T-helper 2 cell treated with Interferon-gamma antibody and Interleukin-4, amounts not matched to agents 100 ng/mL and 5 ng/mL, for 36 hours (primary cell): ENCODE results near the gene MAGI3. TPM values are rescaled to one million over a fixed set of nuclear protein-coding genes. Genes with fewer than 3 reads are reported as not detected.
"Not testable (repeated sequence)": the region's sequence is repeated elsewhere in the genome, so short reads cannot be mapped to it uniquely, and the experiment has no call there.

ENCODE experiments used
- intact Hi-C: fragments of 100-400 bp; cut with micrococcal nuclease; formaldehyde crosslinking; loops from one replicate; pipeline ENCODE4 v1.15.1; 2023
- total RNA-seq: library from RNA; stranded (reverse); gene quantifications from 2 replicates; pipeline ENCODE4 v1.2.3, GENCODE V29; 2022

The MAGI3 gene
- total RNA-seq, 1 donor from 2014 or later = 5.9 TPM

DNA sequence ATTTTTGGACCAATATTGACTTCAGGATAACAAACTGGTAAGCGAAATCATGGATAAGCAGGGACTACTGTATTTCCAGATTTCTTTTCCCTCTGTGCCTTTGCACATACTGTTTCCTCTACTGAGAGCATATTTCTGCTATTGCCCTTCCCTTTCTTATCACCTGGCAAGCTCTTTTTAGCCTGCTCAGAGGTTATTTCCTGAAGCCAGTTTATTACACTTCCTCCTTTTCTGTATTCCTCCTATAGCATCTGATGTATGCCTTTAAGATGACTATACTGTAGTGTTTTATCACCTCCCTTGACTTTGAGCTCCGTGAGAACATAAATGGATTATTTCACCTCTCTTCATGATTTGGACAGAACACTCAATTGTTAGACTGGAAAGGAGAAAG lies 49.0 kb downstream of the MAGI3 start:
- intact Hi-C loops = no loop called here

DNA sequence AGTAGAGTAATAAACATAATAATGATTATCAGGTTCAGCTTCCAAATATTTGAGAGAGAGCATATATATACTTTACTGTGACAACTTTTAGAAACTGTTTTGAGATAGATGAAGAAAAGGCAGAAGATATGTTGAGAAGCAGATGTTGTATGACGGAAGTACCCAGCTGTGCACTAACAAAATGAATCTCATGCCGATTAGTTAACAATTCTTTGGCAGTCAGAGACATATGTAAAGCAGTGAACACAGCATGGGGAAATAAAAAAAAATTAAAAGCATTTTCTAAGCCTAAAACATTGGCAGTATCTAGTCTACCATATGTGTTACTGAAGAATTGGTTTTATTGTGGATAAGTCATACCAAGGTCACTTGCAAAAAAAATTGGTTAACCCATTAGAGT lies 51.8 kb downstream of the MAGI3 start:
- intact Hi-C loops = no loop called here

DNA sequence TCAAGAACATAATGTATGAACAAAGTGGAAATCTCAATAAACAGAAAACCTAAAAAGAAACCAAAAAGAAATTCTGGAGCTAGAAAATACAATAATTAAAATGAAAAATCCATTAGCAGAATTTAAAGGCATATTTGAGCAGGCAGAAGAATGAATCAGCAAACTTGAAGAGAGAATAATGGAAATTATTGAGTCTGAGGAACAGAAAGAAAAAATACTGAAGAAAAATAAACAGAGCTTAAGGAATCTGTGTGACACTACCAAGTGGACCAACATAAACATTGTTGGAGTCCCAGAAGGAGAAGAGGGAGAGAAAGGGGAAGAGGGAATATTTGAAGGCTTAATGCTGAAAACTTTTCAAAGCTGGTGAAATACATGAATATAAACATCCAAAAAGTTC lies 54.5 kb downstream of the MAGI3 start:
- intact Hi-C loops = no loop called here

DNA sequence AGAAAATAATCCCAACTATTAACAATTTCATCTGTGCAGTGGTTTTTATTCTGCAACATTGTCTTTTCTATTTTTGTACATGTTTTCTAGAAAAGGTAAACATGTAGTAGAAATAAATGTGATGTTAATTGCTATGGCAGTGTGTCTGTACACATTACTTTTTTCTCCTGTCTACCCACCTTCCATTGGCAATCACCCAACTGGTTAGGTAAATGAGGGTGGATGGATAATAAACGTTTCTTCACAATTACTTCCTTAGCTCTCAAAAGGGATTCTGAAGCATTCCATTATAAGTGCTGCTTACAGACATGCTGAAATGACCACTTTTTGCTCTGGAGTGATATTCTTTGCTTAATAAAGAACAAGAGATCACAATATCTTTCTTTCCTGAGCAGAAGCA lies 61.4 kb downstream of the MAGI3 start:
- intact Hi-C loops = loop anchor here (2.0 kb wide), 1 partner anchor 311 kb away; no protein-coding TSS in a partner anchor

DNA sequence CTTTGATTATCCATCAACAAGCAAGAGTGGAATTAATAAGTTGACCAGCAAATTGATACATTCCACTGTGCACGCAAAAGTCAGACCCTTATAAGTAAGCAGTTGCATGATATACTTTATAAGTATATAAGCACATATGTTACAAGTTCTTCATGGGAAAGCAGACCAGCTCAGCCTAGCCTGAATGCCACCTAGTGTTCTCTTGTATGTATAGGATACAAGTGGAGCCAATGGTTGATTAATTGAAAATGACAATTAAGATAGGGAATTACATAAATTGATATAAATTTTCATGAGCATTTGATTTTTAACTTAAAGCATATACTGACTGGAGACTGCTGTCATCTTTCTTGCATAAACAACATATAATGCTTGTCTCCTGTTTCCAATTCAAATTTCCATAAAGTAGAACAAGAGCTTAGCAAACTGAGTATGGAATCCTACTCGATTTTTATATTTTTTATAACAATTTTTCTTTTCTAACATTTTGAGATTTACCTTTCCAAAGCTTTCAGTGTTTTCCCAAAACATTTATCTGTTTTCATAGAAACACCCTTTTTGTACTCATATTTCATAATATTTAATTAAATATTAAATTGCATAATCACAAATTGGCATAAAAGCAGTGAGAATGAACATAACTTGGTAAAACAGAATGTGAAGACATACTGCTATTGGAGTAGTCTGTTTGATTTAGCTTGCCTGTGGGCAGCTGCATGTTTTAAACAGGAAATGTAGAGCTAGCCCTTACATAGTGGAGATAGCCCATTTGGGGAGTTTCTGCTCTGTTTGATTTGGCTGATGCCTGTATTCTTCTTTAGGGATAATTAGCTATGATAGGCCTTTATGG lies 62.8 kb downstream of the MAGI3 start:
- intact Hi-C loops = loop anchor here (2.0 kb wide), 1 partner anchor 312 kb away; no protein-coding TSS in a partner anchor

DNA sequence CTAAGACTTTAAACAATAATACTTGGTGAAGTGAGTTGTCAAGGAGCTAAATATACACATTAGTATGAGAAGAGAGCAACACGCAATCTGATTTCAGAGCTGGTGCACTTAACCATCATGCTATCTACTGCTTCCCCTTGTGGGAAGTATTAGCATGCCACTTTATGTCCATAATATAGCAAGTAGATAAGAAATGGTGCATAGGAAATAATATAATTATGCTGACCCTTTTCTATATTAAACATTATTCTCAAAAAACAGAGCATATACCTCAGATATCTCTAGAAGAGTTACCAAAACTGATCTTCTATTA lies 63.4 kb downstream of the MAGI3 start:
- intact Hi-C loops = loop anchor here (2.0 kb wide), 1 partner anchor 313 kb away; no protein-coding TSS in a partner anchor

DNA sequence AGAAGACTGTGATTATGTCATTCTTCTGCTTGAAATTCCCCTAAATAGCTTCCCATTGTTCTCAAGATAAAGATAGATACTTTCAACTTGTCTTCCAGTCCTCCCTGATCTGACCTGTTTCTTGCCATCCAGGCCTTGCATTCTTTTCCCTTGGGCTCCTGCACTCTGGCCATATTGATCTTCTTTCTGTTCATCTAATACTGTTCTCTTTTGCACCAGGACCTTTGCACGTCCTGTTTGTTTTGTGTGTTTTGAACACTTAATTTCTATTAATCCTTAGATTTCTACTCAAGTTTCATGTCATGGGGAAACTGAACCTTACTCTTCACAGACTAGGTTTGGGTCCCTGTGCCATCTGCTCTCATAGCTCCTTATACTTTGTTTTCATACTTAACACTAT lies 65.1 kb downstream of the MAGI3 start:
- intact Hi-C loops = no loop called here

DNA sequence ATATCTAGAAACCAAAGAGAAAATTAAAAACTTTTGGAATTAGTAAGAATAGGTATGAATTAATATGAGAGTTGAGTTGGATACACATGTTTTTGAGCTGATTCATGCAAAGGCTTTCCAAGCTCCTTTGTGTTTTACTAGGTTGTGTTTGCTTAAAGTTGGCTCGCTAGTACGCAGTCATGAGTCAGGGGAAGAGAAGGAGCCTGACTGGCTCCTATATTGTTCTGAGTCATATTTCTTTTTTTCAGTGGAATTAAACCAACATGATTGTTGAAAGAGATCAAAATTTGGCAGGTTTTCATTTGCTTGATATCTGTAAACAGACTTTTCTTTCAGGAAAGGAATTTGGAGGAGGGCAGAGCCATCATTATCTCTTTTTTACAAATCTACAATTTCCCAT lies 66.7 kb downstream of the MAGI3 start:
- intact Hi-C loops = no loop called here

DNA sequence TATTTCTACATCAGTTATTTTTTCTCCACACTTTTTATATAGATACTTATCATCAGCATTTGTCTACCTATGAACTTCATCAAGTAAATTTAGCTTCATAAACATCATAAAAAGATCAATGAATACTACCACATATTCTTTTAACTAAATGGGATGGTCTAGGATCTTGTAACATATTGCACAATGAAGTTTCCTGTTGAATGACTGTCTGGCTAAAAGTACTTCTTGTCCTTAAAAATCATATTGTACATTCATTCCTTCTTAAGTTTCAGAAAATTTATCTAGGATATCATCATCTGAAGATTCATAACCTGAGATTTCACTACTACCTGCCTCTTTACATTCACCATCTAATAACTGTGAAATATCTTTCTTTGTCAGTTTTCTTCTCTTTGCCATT lies 69.0 kb downstream of the MAGI3 start:
- intact Hi-C loops = no loop called here

DNA sequence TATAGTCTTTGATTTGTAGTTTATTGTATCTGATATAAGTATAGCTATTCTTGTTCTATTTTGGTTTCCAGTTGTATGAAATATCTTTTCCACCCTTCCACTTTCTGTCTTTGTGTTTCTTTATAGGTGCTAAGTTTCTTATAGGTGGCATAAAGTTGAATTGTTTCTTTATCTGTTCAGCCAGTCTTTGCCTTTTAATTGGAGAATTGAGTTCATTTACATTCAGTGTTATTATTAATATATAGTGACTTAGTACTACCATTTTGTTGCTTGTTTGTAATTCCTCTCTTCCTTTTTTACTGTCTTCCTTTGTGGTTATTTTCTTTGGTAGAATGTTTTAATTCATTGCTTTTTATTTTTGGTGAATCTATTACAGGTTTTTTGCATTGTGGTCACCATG lies 77.7 kb downstream of the MAGI3 start:
- intact Hi-C loops = no loop called here

DNA sequence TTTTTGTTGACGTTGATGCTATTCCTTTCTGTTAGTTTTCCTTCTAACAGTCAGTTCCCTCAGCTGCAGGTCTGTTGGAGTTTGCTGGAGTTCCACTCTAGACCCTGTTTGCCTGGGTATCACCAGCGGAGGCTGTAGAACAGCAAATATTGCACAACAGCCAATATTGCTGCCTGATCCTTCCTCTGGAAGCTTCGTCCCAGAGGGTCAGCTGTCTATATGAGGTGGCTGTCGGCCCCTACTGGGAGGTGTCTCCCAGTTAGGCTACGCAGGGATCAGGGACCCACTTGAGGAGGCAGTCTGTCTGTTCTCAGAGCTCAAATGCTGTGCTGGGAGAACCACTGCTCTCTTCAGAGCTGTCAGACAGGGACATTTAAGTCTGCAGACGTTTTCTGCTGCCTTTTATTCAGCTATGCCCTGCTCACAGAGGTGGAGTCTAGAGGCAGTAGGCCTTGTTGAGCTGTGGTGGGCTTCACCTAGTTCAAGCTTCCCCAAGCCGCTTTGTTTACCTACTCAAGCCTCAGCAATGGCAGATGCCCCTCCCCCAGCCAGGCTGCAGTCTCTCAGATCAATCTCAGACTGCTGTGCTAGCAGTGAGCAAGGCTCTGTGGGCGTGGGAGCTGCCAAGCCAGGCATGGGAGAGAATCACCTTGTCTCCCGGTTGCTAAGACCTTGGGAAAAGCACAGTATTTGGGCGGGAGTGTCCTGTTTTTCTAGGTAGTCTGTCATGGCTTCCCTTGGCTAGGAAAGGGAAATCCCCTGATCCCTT lies 88.3 kb downstream of the MAGI3 start:
- intact Hi-C loops = not testable (repeated sequence)

DNA sequence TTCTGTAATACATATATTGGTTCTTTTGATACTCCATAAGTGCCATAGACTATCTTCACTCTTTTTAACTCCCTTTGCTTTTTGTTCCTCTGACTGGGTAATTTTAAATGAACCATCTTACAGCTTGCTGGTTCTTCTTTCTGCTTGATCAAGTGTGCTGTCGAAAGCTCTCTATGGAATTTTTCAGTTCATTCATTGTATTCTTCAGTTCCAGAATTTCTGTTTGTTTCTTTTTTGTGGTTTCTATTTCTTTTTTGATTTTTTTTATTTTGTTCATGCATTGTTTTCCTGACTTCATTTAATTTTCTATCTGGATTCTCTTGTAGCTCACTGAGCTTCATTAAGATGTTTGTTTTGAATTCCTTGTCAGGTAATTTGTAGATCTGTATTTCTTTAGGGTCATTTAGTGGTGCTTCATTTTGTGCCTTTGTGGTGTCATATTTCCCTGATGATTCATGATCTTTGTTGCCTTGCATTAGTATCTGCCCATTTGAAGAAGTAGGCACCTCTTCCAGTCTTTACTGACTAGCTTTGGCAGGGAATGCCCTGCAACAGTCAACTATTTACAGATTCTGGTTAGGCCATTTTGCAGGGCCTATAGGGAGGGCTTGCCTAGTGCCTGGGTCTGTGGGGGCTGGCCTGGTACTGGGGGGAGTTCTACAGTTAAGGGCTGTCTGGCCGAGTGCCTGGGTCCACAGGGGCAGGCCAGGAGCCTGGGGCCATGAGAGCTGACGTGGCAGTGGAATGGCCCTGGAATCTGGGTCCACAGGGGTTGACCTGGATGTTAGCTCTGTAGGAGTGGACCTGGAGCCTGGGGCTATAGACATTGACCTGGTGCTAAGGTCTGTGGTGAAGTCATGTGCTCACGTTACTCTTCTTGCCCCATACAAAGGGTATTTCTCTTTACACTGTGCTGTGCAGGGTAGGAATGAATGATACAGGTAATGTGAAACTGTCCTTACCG lies 89.7 kb downstream of the MAGI3 start:
- intact Hi-C loops = no loop called here

DNA sequence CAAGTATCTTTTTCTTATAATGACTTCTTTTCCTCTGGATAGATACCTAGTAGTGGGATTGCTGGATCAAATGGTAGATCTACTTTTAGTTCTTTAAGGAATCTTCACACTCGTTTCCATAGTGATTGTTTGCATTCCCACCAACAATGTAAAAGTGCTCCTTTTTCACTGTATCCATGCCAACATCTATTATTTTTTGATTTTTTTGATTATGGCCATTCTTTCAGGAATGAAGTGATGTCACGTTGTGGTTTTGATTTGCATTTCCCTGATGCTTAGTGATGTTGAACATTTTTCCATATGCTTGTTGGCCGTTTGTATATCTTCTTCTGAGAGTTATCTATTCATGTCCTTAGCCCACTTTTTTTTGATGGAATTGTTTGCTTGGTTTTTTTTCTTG lies 94.8 kb downstream of the MAGI3 start:
- intact Hi-C loops = not testable (repeated sequence)

DNA sequence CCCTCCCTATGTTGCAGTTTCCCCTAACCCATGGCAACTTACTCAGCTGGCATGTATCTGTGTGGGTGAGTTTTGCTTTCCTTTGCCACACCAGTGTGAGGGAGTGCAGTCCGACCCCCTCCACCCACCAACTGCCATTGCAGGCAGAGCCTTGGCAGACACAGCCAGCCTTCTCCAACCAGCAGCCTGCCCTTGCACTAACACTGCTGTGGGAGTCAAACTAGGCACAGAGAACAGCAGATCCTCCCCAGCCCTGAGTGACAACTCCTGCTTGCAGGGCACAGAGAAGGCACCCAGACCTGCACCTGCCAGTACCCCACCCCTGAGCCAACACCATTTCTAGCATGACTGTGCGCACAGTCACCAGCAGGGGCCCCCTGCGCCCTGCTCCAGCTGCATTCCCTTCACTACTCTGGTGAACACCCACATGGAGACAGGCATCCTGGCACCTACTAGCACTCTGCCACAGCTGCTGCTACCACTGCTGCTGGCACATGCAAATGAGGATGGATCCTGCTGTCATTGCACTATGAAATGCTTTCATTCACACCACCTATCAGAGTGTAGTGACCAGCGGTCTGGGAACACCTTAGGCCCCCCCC lies 98.4 kb downstream of the MAGI3 start:
- intact Hi-C loops = no loop called here

DNA sequence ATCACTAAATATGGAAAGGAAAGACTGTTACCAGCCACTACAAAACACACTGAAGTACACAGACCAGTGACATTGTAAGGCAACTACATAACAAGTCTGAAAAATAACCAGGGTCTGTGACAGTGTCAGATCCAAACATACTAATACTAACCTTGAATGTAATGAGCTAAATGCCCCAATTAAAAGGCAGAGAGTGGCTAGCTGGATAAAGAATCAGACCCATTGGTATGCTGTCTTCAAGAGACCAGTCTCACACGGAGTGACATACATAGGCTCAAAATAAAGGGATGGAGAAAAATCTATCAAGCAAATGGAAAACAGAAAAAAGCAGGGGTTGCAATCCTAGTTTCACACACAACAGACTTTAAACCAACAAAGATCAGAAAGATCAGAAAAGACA lies 100.1 kb downstream of the MAGI3 start:
- intact Hi-C loops = no loop called here

DNA sequence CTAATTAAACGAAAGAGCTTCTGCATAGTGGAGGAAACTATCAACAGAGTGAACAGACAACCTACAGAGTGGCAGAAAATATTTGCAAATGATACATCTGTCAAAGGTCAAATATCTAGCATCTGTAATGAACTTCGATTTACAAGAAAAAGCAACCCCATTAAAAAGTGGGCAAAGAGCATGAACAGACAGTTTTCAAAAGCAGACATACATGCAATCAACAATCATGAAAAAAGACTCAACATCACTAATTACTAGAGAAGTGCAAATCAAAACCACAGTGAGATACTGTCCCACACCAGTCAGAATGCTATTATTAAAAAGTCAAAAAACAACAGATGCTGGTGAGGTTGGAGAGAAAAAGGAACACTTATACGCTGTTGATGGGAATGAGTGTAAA lies 103.2 kb downstream of the MAGI3 start:
- intact Hi-C loops = no loop called here

DNA sequence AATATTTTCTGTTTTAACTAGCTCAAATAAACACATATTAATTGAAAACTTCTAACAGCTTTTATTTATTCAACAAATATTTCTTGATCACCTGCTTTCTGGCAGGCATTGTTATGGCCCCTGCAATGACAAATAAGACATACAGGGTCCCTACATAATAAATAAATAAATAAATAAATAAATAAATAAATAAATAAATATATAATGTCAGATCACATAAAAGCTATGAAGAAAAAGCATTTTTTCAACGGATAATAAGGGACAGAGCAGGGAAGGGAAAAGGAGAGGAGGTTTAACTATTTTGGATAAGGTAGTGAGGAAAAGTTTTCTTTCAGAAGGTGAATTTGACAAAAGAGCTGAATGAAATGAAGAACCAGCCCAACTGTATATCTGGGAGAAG lies 115.0 kb downstream of the MAGI3 start:
- intact Hi-C loops = no loop called here

DNA sequence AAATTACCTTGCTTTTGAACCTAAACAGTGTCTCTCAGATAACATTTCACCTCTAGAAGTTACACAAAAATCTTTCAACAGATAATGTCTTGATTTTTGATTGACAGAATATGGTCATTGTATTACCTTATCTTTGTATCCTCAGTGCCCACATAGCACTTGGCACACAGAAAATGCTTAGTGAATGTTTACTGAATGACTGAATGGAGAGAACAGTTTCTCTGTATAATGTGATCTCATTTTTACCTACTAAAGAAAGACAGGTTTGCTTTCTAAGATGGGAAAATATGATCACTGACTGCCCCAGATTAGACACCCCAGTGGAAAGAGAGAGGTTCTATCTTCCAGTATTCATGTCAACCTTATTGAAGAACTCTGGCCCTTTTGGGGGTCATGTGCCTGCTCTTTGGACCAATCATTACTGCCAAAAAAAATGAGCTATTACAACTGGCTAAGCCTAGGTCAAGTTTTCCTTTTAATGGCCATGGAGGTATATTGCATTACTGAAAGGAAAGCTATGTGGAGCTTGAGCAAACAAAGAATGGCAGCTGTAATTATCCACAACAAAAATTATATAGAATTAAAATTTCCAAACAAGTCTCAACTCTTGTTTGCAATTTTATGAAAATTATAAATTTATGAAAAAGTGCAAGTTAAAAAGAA lies 117.4 kb downstream of the MAGI3 start:
- intact Hi-C loops = no loop called here

DNA sequence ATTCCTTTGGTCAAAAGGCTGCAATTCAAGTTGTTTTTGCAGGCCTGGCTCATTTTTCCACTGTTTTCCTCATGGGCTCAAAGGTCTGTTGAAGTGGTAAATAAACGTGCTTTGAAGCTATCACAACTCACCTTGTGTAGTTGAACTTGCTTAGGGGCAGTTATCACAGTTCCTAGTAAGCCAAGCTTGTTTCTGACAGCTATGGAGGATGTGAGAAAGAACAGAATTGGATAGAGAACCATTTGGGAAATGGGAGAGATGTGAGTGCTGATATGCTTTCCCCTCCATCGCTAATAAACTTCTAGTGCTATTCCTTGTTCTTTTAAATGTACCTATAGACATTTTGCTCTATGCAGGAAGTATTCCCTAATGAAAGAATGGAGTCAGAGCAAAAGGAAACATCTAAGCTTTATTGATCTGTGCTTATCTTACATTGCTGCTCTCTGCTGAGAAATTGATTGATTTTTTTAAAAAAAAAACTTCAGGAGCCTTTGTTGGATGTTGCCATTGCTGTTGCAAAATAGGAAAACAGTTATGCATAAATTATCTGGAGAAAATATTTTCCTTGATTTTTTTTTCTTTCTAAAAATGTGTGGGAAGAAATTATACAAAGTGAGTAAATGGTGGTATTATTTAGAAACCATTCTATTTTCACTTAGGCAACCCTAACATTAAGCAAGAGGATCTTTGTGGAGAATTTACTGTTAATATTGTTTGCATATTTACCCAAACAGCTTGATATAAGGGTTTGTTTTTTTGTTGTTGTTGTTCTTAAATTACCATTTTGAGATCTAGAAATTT lies 118.2 kb downstream of the MAGI3 start:
- intact Hi-C loops = no loop called here

DNA sequence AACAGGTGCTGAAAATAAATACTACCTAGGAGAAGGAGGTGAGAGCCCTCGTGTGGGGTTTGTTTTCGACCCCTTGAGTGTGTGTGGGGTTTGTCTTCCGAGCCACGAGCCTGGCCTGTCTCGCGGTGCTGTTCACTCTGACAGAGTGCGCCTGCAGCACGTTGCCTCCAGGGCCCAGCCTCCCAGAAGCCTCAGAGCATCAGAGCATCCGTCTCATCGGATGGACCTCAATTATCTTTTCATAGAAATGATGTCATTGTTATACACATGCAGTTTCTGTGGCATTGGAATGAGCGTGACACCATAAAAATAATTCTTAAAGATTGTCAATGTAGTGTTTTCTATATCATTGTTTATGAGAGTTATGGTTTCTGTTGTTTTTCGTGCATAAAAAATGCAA lies 119.5 kb downstream of the MAGI3 start:
- intact Hi-C loops = not testable (repeated sequence)
